Smooth muscle cell of bladder (primary cell): ENCODE results near the gene ZBTB25. TPM values are rescaled to one million over a fixed set of nuclear protein-coding genes. Genes with fewer than 3 reads are reported as not detected.

Experiments used
- total RNA-seq: library from RNA; depleted of rRNA; stranded (reverse); fragments of >200 nt; gene quantifications from 2 replicates; pipeline ENCODE4 v1.2.3, GENCODE V29; 2014

Gene ZBTB25, protein sequence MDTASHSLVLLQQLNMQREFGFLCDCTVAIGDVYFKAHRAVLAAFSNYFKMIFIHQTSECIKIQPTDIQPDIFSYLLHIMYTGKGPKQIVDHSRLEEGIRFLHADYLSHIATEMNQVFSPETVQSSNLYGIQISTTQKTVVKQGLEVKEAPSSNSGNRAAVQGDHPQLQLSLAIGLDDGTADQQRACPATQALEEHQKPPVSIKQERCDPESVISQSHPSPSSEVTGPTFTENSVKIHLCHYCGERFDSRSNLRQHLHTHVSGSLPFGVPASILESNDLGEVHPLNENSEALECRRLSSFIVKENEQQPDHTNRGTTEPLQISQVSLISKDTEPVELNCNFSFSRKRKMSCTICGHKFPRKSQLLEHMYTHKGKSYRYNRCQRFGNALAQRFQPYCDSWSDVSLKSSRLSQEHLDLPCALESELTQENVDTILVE
- 4.6 and 8.0 TPM in 2 replicates for total RNA-seq

GRCh38 chr14:64503434-64504309 lies at the start of gene ZBTB25:
ZBTB25 (minus strand) TSS chr14:64503838; CDS start chr14:64490533, 13,305 bp downstream.

DNA sequence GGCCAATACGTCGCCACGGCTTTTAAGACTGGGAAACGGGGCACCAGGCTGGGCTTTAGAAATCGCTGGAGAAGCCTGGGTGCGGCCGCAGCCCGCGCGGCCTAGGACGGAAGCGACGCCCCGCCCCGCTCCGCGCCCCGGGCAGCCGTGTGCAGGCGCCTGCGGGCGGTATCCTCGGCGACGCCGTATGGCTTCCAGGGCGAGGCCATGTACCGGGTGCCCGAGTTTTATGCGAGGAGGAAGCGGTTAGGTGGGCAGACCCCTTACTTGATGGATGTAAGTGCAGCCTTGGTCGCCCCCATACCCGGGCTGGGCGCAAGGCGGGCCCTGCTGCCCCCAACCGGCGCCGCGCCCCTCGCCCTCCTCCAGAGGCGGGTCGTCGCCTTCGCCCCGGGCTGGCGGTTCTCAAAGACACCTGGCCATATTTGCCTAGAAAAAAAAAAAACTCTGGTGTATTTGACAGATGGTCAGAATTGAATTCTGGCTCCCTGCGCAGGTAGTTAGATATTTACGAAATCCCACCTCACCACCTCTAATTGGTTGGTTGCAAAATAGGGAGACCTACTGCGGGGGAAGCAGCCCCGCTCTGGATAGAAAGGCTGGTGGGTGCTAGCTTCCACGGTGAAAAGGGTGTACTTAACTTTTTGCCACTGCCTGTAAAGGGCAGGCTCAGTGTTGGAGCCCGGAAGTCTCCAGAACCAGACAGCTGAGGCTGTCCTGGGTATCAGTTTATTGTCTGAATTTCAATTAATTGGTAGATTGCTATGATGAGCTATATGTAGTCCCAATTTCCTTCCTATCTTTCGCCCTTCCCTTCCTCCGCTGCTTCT lies 46.4 kb upstream of the ZBTB25 start, which contains the start of gene PPP1R36:
Gene PPP1R36 (plus strand): TSS at position 171 of the 830 bp plus-strand sequence. CDS start 37 bp downstream, at position 208.

GRCh38 chr14:64540208-64541202 lies 36.9 kb upstream of the ZBTB25 start, which contains the start of gene HSPA2:
HSPA2 (plus strand) TSS chr14:64540741; CDS start chr14:64540850, 109 bp downstream.

GRCh38 chr14:64504310-64504896 lies 765 bp upstream of the ZBTB25 start, which contains the start of gene ZBTB1:
ZBTB1 (plus strand) TSS chr14:64504770; CDS start chr14:64521505, 16,735 bp downstream.

DNA sequence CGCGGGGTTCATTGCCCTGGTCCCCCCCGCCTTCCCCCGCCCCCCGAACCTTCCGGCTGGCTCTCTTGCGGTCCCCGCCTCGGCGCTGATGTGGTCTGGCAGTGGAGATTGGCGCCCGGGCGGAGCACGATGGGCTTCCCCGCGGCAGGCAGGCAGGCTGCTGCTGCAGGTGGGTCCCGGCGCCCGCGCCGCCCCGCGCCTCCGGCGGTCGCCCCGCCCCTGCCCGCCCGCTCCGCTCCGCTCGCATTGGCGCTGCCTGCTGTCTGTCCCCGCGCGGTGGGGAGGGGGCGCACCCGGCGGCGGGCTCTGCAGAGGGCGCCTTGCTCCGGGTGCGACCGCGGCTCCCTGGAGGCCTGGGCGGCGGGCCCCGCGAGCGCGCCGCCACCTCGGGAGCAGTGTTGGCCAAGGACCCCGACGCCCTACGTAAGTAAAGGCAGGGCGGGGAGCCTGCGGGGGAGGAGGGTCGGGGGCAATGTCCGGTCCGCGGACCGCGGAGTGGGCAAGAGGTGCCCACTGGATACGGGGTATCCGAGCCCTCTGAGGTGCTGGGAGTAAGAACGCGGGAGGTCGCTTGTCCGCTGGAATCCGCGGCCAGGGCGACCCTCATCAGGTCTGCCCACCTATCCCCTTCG lies 38.3 kb downstream of the ZBTB25 start, which contains the start of gene AKAP5:
Gene AKAP5 (plus strand): TSS at position 309 of the 632 bp plus-strand sequence. CDS start 2,896 bp downstream, outside the sequence.

Other genes starting within 250 kb of the ZBTB25 start
- gene ESR2, start 209.5 kb downstream of the ZBTB25 start, total RNA-seq: under 0.01 and 0.09 TPM in 2 replicates
- 23.3 and 28.8 TPM in 2 replicates for gene MTHFD1, start 115.5 kb downstream of the ZBTB25 start, total RNA-seq
- 0.74 and 1.1 TPM in 2 replicates for gene AKAP5, start 38.3 kb downstream of the ZBTB25 start, total RNA-seq
- 35.4 and 51.4 TPM in 2 replicates for gene ZBTB1, start 932 bp upstream of the ZBTB25 start, total RNA-seq
- gene HSPA2, start 36.9 kb upstream of the ZBTB25 start, total RNA-seq: 19.9 and 24.7 TPM in 2 replicates
- gene PPP1R36, start 46.1 kb upstream of the ZBTB25 start, total RNA-seq: 0.85 and 1.1 TPM in 2 replicates
- gene PLEKHG3, start 200.6 kb upstream of the ZBTB25 start, total RNA-seq: 5.0 and 5.1 TPM in 2 replicates